ENCODE data around the gene RPL22L1.
A peak's percentile ranks its signal among the peaks of the same experiment; 100 is the strongest.
"Not testable (repeated sequence)": the region's sequence is repeated elsewhere in the genome, so short reads cannot be mapped to it uniquely, and the experiment has no call there.

The RPL22L1 gene

DNA sequence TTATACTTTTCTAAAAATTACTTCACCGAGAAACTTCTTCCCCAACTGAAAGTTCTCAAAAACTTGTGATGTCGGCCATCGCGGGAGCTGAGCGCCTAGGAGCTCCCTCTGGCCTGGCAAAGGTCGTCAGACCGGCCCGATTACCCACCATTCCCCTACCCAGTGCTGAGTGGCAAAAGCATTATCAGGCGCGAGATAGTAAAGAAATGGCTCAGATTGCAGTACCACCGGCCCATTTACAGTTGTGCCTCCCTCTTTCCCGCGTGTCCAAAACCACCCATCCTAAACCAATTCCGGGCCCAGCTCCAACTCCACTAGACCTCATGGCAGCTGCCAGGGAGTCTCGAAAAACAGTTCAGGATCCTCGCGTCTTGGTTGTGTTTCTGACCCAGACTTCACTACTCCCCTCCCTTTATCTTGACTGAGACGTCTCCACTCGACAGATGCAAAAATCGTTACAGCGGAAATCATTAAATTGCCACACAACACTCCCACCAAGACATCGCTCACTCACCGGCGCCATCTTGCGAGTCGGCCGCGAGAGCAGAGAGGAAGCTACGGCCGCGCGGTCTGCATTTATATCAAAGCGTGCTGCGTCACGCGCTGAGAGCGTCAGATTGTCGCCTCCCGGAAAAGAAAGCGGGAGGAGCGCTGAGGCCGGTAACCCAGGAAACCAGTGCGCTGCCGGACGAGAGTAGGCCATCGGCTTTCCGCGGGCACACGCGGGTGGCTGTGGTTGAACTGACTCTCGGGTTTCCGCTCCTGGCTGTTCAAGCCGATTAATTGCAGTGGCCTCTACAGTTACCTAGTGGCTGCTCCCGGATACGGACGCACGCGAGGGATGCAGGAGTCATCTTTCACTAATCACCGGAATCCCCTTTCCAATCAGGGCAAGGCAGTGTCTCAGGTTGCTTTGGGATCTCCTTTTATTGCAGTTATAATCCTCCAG is at the start of gene RPL22L1:
Gene RPL22L1, minus strand, starts transcription at position 551 of the 949 bp plus-strand sequence. Its CDS starts 28 bp downstream, at position 523.
- no peak for DNase-seq

- DNase-seq, result no peak
Observed at GRCh38 chr3:170918715-170919114, 48.7 kb upstream of the RPL22L1 start.

- DNase-seq, result no peak
Observed at GRCh38 chr3:170914690-170915089, 44.7 kb upstream of the RPL22L1 start.

DNA sequence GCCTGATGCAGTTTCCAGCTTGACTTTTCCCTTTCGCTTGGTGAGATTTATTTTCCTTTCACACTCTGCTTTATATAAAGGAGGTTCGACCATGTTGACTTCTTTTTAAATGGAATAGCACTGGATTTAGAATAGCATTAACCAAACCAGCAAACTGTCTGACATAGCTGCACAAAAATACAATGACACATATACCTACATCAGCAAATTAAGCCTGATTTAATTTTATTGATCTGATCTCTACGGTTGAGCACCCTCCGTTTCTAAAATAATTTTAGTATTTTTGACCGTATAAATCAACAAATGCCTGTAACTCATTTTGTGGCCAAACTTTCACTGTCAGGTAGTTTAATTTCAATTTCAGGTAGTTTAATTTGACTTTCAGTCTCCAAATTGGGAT is 44.2 kb upstream of the RPL22L1 start:
- no peak for DNase-seq

- no peak for DNase-seq
Observed at GRCh38 chr3:170911051-170911450, 41.1 kb upstream of the RPL22L1 start.

DNA sequence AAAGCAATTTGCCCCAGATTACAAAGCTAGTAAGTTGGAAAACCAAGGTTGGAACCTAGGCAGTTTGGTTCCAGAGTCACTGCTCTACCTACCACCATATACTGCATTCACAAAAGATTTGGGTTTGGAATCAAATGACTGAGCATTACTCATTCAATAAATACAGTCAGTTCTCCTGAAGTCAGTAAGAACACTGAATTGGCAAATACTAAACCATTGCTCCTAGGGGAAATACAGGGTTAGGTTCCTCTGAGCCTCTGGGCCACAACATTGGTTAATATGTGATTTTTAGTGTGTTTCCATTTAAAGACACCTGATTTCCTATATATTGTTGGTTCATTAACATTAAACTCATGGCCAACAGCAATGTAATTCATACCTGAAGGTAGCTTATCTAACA is 40.5 kb upstream of the RPL22L1 start:
- no peak for DNase-seq

- no peak for DNase-seq
Observed at GRCh38 chr3:170909129-170909903, 39.3 kb upstream of the RPL22L1 start.

- peak; percentile 84 to 97 for DNase-seq
Observed at GRCh38 chr3:170908235-170909116, 38.5 kb upstream of the RPL22L1 start, which contains the start of gene EIF5A2. EIF5A2 (minus strand) TSS chr3:170908637; CDS start chr3:170907806, 831 bp downstream.

- peak in 1 of 2 experiments; percentile 29 for DNase-seq
Observed at GRCh38 chr3:170907637-170908234, 37.7 kb upstream of the RPL22L1 start.

GRCh38 chr3:170905862-170906261 is 35.9 kb upstream of the RPL22L1 start:
- DNase-seq, result no peak

DNA sequence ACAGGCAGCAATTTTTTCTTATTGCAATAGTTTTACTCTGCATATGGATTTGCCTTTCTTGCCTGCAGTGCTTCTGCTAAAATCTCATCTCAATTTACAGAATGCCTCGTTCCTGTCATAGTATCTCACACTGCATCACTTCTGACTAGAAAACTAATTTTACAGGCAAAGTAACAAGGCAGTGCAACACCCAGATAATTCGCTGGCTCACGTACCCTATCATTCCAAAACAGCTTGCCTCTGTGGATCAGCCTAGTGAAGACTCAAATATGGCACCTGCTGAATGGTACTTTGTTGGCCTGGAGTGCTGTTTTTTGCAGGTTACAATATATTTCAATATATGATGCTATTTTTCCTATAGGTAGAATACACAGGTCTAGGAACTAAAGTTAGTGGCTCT is 33.1 kb upstream of the RPL22L1 start:
- peak; percentile 39 to 48 for DNase-seq

DNA sequence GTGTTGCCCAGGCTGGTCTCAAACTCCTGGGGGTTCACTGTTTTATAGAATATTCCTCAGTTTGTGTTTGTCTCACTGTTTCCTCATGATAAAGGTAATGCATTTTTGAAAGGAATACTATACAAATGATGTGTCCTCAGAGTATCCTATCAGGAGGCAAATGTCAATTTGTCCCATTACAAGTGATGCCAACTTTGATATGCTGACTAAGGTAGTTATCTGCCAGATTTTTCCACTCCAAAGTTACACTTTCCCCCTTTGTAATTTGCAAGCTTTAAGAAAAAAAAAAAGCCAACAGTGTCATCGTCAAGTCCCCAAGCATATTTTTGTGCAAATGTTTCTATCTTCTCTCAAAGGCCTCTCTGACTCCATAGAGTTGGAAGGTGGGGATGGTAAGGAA is 29.5 kb upstream of the RPL22L1 start:
- DNase-seq, result no peak

DNA sequence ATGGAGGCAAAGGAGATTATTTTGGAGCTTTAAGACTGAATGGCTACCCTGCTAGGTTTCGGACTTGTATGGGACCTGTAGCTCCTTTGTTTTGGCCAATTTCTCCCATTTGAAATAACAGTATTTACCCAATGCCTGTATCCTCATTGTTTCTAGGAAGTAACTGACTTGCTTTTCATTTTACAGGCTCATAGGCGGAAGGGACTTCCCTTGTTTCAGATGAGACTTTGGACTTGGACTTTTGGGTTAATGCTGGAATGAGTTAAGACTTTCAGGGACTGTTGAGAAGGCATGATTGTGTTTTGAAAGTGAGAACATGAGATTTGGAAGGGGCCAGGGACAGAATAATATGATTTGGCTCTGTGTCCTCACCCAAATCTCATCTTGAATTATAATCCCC is 28.0 kb upstream of the RPL22L1 start:
- no peak for DNase-seq

DNA sequence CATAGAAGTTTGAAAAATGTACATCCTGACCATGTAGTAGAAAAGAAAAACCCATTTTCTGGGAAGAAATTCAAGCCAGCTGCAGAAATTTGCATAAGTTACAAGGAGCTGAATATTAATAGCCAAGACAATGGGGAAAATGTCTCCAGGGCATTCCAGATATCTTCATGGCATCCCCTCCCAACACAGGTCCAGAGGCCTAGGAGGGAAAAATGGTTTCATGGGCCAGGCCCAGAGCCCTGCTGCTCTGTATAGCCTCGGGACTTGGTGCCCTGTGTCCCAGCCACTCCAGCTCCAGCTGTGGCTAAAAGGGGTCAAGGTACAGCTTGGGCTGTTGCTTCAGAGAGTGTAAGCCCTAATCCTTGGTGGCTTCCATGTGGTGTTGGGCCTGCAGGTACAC is 27.2 kb upstream of the RPL22L1 start:
- DNase-seq, result not testable (repeated sequence)

- DNase-seq, result no peak
Observed at GRCh38 chr3:170896781-170897180, 26.8 kb upstream of the RPL22L1 start.

GRCh38 chr3:170896333-170896732 is 26.3 kb upstream of the RPL22L1 start:
- not testable (repeated sequence) for DNase-seq

- DNase-seq, result no peak
Observed at GRCh38 chr3:170893895-170894294, 23.9 kb upstream of the RPL22L1 start.

DNA sequence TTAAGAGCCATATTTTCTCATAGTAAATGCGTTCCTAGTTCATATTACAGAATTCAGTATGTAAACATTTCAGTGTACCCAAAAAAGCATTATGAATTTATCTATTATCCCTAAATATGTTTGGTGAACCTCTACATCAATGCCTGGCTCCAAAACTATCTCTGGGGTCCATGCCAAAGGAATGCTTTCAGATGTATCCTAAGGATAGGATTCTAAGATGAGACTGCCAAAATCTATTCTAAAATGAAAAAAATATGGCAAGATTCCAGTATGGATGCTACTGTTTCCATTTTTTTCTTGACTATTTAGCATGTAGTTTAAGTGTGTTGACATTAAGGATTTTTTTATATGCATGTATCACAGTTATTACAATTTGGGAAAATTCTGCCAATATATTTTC is 19.6 kb upstream of the RPL22L1 start:
- DNase-seq, result no peak

- DNase-seq, result no peak
Observed at GRCh38 chr3:170889132-170889531, 19.1 kb upstream of the RPL22L1 start.

DNA sequence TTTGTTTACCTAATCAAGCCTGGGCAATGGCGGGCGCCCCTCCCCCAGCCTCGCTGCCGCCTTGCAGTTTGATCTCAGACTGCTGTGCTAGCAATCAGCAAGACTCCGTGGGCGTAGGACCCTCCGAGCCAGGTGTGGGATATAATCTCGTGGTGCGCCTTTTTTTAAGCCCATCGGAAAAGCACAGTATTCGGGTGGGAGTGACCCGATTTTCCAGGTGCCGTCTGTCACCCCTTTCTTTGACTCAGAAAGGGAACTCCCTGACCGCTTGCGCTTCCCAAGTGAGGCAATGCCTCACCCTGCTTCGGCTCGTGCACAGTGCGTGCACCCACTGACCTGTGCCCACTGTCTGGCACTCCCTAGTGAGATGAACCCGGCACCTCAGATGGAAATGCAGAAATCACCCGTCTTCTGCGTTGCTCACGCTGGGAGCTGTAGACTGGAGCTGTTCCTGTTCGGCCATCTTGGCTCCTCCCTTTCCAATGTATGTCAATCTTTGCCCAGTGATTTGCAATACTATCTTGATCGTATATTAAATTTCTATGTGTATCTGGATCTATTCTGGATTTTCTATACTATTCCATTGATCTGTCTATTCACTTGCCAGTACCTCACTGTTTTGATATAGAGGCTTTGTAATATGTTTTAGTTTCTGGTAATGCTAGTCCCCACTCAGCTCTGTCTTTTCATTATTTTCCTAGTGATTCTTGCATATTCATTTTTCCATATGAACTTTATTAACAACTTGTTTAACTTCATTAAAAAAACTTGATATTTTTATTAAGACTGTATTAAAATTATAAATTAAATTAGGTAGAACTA is 14.3 kb upstream of the RPL22L1 start:
- peak in 1 of 2 experiments; percentile 24 for DNase-seq

DNA sequence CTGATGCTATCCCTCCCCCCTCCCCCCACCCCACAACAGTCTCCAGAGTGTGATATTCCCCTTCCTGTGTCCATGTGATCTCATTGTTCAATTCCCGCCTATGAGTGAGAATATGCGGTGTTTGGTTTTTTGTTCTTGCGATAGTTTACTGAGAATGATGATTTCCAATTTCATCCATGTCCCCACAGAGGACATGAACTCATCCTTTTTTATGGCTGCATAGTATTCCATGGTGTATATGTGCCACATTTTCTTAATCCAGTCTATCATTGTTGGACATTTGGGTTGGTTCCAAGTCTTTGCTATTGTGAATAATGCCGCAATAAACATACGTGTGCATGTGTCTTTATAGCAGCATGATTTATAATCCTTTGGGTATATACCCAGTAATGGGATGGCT is 8.7 kb upstream of the RPL22L1 start:
- DNase-seq, result not testable (repeated sequence)

All from NCI-H526 (cell line).